H1 (cell line): ENCODE measurements around the gene SRF. TPM values are rescaled to one million over a fixed set of nuclear protein-coding genes. Genes with fewer than 3 reads are reported as not detected.

Experiments
- ATF2 ChIP-seq: IDR thresholded peaks from 2 replicates; pipeline ENCODE4 v1.6.1; 2012; ENCODE audit warnings: low read length, inconsistent platforms
- CBX5 ChIP-seq: fragments of 300-800, 300-1000 bp; sonication (generic); IDR thresholded peaks from 2 replicates; pipeline ENCODE4 v1.7.1; 2016; ENCODE audit warnings: antibody characterized with exemption, low read length, low read depth
- E2F6 ChIP-seq: IDR thresholded peaks from 2 replicates; pipeline ENCODE4 v1.6.1; 2012; ENCODE audit warnings: inconsistent platforms
- GABPA ChIP-seq: IDR thresholded peaks from 2 replicates; pipeline ENCODE4 v1.6.1; 2011; ENCODE audit warnings: mild to moderate bottlenecking, low read length, moderate library complexity, borderline replicate concordance; ENCODE audit not compliant: insufficient read depth
- JUND ChIP-seq: IDR thresholded peaks from 2 replicates; pipeline ENCODE4 v1.6.1; 2011; ENCODE audit warnings: mild to moderate bottlenecking, improper control_type of control experiment, low read length
- KDM5A ChIP-seq: fragments of 200-600 bp; IDR thresholded peaks from 2 replicates; pipeline ENCODE4 v1.7.1; 2012; ENCODE audit warnings: mild to moderate bottlenecking, low read length, inconsistent platforms, mixed read lengths
- NANOG ChIP-seq: IDR thresholded peaks from 2 replicates; pipeline ENCODE4 v1.6.1; 2011; ENCODE audit warnings: low read length, low read depth, mild to moderate bottlenecking, inconsistent platforms; ENCODE audit not compliant: insufficient read depth, poor library complexity, severe bottlenecking
- RAD21 ChIP-seq, 2 experiments: IDR thresholded peaks in 1 of 2; conservative IDR thresholded peaks in 1 of 2; 2 replicates each; pipeline ENCODE4 v1.6.1; 2011; ENCODE audit warnings: low read depth in 2 of 2, low read length in 2 of 2, improper control_type of control experiment in 1 of 2, inconsistent platforms in 1 of 2, mild to moderate bottlenecking in 1 of 2, moderate library complexity in 1 of 2
- RNF2 ChIP-seq: fragments of 200-900, 300-1000 bp; sonication (generic); IDR thresholded peaks from 2 replicates; pipeline ENCODE4 v1.7.1; 2016; ENCODE audit warnings: borderline replicate concordance, low read depth, mild to moderate bottlenecking, antibody characterized with exemption, low read length; ENCODE audit not compliant: poor library complexity, severe bottlenecking; ENCODE audit errors: missing control alignments
- SIN3A ChIP-seq, 2 experiments: IDR thresholded peaks in 1 of 2; conservative IDR thresholded peaks in 1 of 2; 2 replicates each; pipeline ENCODE4 v1.6.1; 2011 to 2012; ENCODE audit warnings: low read length in 2 of 2, improper control_type of control experiment in 1 of 2, low read depth in 1 of 2, mild to moderate bottlenecking in 1 of 2
- SUZ12 ChIP-seq: fragments of 200-600 bp; sonication (generic); IDR thresholded peaks from 2 replicates; pipeline ENCODE4 v1.6.1; 2012; ENCODE audit warnings: mild to moderate bottlenecking, inconsistent platforms, low read length, moderate library complexity, mixed read lengths
- TCF12 ChIP-seq: IDR thresholded peaks from 2 replicates; pipeline ENCODE4 v1.6.1; 2011; ENCODE audit warnings: low read depth, mild to moderate bottlenecking, low read length
- YY1 ChIP-seq: IDR thresholded peaks from 2 replicates; pipeline ENCODE4 v1.6.1; 2011; ENCODE audit warnings: low read depth, mild to moderate bottlenecking, low read length
- polyA plus RNA-seq, 7 experiments: library from polyadenylated mRNA; depleted of rRNA in 3 of 7; stranded (reverse) in 5 of 7; unstranded in 2 of 7; fragments of >200 nt in 5 of 7; fragments of 200-250 nt in 2 of 7; gene quantifications; 1 replicate in 5 of 7; 2 replicates in 1 of 7; 4 replicates in 1 of 7; pipeline versions ENCODE4 v1.2.1 to v1.2.3, GENCODE V29; 2011 to 2013; ENCODE audit warnings: missing spikeins in 2 of 7, mixed read lengths in 2 of 7
- total RNA-seq: library from RNA; stranded (reverse); fragmentation: NEBNext Ultra II Directional; extraction: Animal tissue kit (Norgen Biotek cat#: 25700); gene quantifications from 2 replicates; pipeline ENCODE4 v1.2.1, GENCODE V29; 2021

The SRF gene
- total and polyA plus RNA-seq, 2 of the 8 experiments (the other 6 are each of a cell fraction or from before 2014, with no cell fraction given) = 49.0 to 69.5 TPM

- TF ChIP-seq KDM5A = no peak
- no peak for TF ChIP-seq RNF2
- no peak for TF ChIP-seq SUZ12
- TF ChIP-seq ATF2 = no peak
- no peak for TF ChIP-seq CBX5
- no peak for TF ChIP-seq YY1
- TF ChIP-seq RAD21 (IDR thresholded peaks at IDR 0.05 in 1 of 2, conservative IDR thresholded peaks at IDR 0.05 in 1 of 2; ENCODE audit: low read depth in 2 of 2, low read length in 2 of 2) = peak; percentile 91 to 92
- TF ChIP-seq TCF12 = no peak
- no peak for TF ChIP-seq NANOG
- no peak for TF ChIP-seq GABPA
- peak; percentile 22; the same call in 1 of the 2 replicates for TF ChIP-seq JUND
- TF ChIP-seq SIN3A (conservative IDR thresholded peaks at IDR 0.05 in 1 of 2, IDR thresholded peaks at IDR 0.05 in 1 of 2; ENCODE audit: low read depth in 1 of 2, low read length in 2 of 2) = no peak
- TF ChIP-seq E2F6 = peak; percentile 63
These were observed 41.5 kb upstream of the SRF start (continued) for GRCh38 chr6:43129434-43130194.
